Body of pancreas (tissue), 4 donors: Measurements from ENCODE around the gene SLC66A1. TPM values are rescaled to one million over a fixed set of nuclear protein-coding genes. Genes with fewer than 3 reads are reported as not detected.
A peak's percentile ranks its signal among the peaks of the same experiment; 100 is the strongest.

Source experiments
- ATAC-seq: fragments of 150-250 bp; one replicate; pipeline ENCODE4 v1.9.1; 2016
- DNase-seq, 4 donors: peaks; one replicate each; pipeline ENCODE4 v3.0.0-alpha.2; 2019
- H3K27ac ChIP-seq, 4 donors: fragments of 200-600 bp; sonication (generic); 1 replicate in 3 of 4; 2 replicates in 1 of 4; pipeline versions ENCODE4 v1.5.1 to v1.6.1; 2016 to 2019; ENCODE audit warnings: mild to moderate bottlenecking in 1 of 4, mixed read lengths in 1 of 4, moderate library complexity in 1 of 4
- H3K27me3 ChIP-seq, 2 donors: fragments of 200-600 bp; sonication (generic); one replicate each; pipeline ENCODE4 v1.6.0; 2016; ENCODE audit warnings: mild to moderate bottlenecking in 1 of 2
- H3K36me3 ChIP-seq, 2 donors: fragments of 200-600 bp; sonication (generic); replicated peaks in 1 of 2; 2 replicates each; pipeline ENCODE4 v1.5.1; 2016; ENCODE audit warnings: low read depth in 2 of 2; ENCODE audit not compliant: insufficient read depth in 1 of 2
- H3K4me1 ChIP-seq: fragments of 200-600 bp; sonication (generic); one replicate; pipeline ENCODE4 v1.6.0; 2016
- H3K4me3 ChIP-seq, 2 donors: fragments of 200-600 bp; sonication (generic); 1 replicate in 1 of 2; 2 replicates in 1 of 2; pipeline ENCODE4 v1.5.1; 2016 to 2019
- H3K9me3 ChIP-seq, 3 donors: fragments of 200-600 bp; sonication (generic); 1 replicate in 2 of 3; 2 replicates in 1 of 3; pipeline ENCODE4 v1.5.1; 2016
- POLR2A ChIP-seq, 3 donors: fragments of 450-650 bp; IDR thresholded peaks; one replicate each; pipeline ENCODE4 v1.6.1; 2016; ENCODE audit warnings: antibody characterized with exemption in 3 of 3, mild to moderate bottlenecking in 2 of 3
- WGBS, 2 donors: methylation state at CpG; one replicate each; pipeline ENCODE4 v1.1.5; 2017; 5-methylcytosine and 5-hydroxymethylcytosine counted together
- intact Hi-C: fragments of 100-400 bp; cut with DNase I; formaldehyde crosslinking; loops from one replicate; pipeline ENCODE4 v1.15.1; 2023
- total RNA-seq, 2 donors: library from RNA; depleted of rRNA; stranded (reverse); fragments of >200 nt; gene quantifications; one replicate each; pipeline ENCODE4 v1.1.0, GENCODE V29; 2016
- TF ChIP-seq, protein P1 (sequence below), 7 experiments: fragments of 450-650 bp in 4 of 7; fragments of 200-600 bp in 3 of 7; sonication (generic) in 3 of 7; IDR thresholded peaks; one replicate each; pipeline ENCODE4 v1.5.1; 2016 to 2019; ENCODE audit warnings: antibody characterized with exemption in 7 of 7

SLC66A1 gene
- total RNA-seq, 2 donors from 2014 or later, result 9.6 to 23.4 TPM

DNA sequence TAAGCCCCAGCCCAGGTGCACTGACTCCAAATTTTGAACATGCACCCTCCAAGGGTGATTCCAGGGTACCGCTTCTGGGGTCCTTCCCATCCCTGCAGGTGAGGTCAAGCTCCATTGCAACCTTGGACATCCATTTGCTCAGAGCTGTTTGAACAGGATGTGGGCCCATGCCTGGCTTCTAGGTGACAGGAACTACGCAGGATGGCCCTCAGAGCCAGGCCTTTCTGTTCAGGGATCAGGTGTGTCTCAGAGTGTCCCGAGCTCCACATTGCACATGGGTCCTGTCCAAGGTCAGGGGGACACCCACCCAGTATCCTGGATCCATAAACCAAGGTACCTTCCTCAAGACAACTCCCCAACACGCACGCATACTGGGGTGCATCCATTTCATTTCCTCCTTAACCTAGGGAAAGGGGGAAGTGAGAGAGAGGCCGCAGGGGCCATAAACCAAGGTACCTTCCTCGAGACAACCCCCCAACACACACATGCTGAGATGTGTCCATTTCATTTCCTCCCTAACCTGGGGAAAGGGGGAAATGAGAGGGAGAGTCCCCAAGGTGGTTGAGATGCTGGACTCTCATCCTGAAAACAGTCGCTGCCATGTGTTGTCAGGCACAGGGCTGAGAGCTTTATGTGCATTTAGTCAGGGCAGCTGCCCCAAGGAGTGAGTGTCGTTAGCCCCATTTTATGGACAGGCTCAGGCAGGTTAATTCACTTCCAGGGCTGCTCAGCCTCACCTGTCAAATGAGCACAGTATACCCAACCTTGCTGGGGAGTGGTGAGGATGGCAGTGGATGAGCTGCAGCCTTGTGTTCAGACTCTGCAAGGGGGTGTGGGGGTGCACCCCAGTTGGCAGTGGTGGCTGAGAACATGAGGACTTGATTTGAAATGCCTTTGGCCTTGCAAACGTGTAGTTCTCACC is 2.1 kb downstream of the SLC66A1 start:
- no peak for DNase-seq
- Histone ChIP-seq H3K27me3 (no peaks in the 10 kb centered on the region), H3K9me3 (no peaks in the 10 kb centered on the region), H3K4me1 (peaks cover 47% of the 10 kb centered on the region), H3K27ac (no peak overlapping the region), H3K36me3 (no peaks in the 10 kb centered on the region), H3K4me3 (no peak overlapping the region)
- no peak for ATAC-seq
- TF ChIP-seq POLR2A (IDR thresholded peaks at IDR 0.05), result no peak
- TF ChIP-seq, protein P1, sequence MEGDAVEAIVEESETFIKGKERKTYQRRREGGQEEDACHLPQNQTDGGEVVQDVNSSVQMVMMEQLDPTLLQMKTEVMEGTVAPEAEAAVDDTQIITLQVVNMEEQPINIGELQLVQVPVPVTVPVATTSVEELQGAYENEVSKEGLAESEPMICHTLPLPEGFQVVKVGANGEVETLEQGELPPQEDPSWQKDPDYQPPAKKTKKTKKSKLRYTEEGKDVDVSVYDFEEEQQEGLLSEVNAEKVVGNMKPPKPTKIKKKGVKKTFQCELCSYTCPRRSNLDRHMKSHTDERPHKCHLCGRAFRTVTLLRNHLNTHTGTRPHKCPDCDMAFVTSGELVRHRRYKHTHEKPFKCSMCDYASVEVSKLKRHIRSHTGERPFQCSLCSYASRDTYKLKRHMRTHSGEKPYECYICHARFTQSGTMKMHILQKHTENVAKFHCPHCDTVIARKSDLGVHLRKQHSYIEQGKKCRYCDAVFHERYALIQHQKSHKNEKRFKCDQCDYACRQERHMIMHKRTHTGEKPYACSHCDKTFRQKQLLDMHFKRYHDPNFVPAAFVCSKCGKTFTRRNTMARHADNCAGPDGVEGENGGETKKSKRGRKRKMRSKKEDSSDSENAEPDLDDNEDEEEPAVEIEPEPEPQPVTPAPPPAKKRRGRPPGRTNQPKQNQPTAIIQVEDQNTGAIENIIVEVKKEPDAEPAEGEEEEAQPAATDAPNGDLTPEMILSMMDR (IDR thresholded peaks at IDR 0.05), result no peak
- WGBS, 2 donors, result 80 to 86% methylated on average over 9 to 10 of the region's 10 CpGs
- intact Hi-C loops, result no loop called here

DNA sequence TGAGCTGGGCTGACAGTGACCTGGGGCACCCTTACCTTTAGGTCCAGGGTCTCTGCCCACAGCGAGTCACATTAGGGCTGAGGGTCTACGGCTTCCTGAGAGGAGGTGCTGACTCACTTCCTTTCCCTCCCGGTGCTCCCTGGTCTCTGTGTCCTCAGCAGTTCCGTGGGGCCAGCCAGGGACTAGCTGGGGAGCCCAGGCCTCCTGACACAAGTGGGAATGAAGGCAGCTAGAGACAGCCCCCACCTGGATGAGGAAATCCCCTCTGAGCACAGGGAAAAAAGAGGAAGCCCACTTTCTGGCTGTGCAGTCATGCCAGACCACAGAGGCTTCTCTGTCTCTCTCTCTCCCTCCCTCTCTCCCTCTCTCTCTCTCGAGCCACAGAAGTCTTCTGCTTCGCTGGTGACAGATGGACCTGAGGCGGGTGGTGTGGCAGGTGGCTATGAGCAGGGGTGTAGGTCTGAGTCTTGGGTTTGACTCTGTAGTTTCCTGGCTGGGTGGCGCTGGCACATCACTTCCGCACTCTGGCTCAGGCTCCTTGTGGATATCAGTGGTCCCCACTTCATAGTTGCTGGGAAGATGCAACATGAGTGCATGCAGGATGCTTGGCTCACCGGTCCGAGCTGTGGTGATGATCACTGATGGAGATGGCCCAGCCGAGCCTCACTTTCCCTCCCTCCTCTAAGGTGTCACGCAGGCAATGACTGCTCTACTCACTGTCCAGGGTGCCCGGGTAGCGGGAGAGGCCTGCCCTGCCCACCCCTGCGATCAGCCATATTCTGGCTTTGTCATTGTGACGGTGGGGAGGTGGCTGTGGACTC is 3.5 kb downstream of the SLC66A1 start:
- intact Hi-C loops, result no loop called here
- Histone ChIP-seq H3K4me1 (peaks cover 39% of the 10 kb centered on the region), H3K36me3 (no peaks in the 10 kb centered on the region), H3K27ac (no peak overlapping the region), H3K27me3 (no peaks in the 10 kb centered on the region), H3K9me3 (no peaks in the 10 kb centered on the region), H3K4me3 (no peak overlapping the region)
- TF ChIP-seq, protein P1 (IDR thresholded peaks at IDR 0.05), result no peak
- no peak for TF ChIP-seq POLR2A (IDR thresholded peaks at IDR 0.05)
- WGBS, 2 donors, result 70 to 72% methylated on average over 4 to 16 of the region's 17 CpGs
- DNase-seq (peak in 1 of 4 donors; percentile 28), ATAC-seq (no peak)

DNA sequence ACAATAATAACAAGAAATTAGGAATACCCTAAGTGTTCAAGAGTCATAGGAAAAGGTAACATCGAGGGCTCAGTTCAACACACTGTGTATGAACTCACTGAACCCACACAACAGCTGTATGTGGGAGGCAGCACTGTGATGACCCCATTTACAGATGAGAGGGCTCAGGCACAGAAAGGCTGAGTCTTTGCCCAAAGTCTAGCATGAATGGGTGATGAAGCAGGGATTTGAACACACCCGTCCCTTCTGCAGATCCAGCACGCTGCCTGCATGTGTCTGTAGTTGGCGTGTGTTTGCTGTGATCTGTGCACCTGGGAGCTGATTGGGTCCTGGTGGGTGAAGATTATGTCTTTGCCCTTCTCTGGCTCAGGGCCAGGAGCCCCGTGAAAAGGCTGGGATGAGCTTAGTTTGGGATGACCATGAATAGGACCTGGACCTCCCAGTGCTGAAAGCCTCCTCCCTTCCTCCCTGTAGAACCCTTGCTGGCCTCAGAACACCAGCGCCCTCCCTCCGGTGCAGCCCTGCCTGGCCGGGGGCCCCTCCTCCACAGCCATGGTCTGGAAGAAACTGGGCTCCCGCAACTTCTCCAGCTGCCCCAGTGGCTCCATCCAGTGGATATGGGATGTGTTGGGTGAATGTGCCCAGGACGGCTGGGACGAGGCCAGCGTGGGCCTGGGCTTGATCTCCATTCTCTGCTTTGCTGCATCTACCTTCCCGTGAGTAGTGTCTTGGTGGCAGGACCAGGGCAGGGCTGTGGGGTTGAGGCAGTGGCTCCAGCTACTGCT is 5.2 kb downstream of the SLC66A1 start:
- no peaks in the 10 kb centered on the region for H3K27me3 ChIP-seq
- no peaks in the 10 kb centered on the region for H3K36me3 ChIP-seq
- no peak for ATAC-seq
- WGBS, 2 donors, result 84 to 88% methylated on average over 9 to 13 of the region's 13 CpGs
- no peaks in the 10 kb centered on the region for H3K9me3 ChIP-seq
- peaks cover 28% of the 10 kb centered on the region for H3K4me1 ChIP-seq
- intact Hi-C loops, result no loop called here
- no peak overlapping the region for H3K27ac ChIP-seq
- TF ChIP-seq, protein P1 (IDR thresholded peaks at IDR 0.05), result no peak
- TF ChIP-seq POLR2A (IDR thresholded peaks at IDR 0.05), result no peak
- DNase-seq, result no peak
- H3K4me3 ChIP-seq, result no peak overlapping the region

DNA sequence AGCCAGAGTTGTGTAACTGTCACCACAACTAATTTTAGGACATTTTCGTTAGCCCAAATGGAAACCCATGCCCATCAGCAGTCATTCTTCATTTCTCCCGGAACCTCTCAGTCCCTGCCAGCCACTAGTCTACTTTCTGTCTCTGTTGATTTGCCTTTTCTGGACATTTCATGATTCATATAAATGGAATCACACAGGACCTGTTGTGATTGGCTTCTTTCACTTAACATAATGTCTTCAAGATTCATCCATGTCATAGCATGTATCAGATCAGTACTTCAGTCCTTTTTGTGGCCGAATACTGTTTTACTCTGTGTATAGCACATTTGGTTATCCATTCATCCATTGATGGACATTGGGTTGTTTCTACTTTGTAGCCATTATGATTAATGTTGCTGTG is 7.1 kb downstream of the SLC66A1 start:
- DNase-seq, result no peak
- intact Hi-C loops, result no loop called here

More for the DNA sequence above, 7.1 kb downstream of the SLC66A1 start:
- WGBS, 2 donors, result 83 to 91% methylated on average over 3 of the region's 3 CpGs
- H3K27ac ChIP-seq, result no peak overlapping the region
- no peaks in the 10 kb centered on the region for H3K36me3 ChIP-seq
- TF ChIP-seq POLR2A (IDR thresholded peaks at IDR 0.05), result no peak
- TF ChIP-seq, protein P1 (IDR thresholded peaks at IDR 0.05), result no peak
- H3K4me1 ChIP-seq, result peaks cover 11% of the 10 kb centered on the region
- H3K4me3 ChIP-seq, result no peak overlapping the region
- no peak for ATAC-seq
- H3K27me3 ChIP-seq, result no peaks in the 10 kb centered on the region
- no peaks in the 10 kb centered on the region for H3K9me3 ChIP-seq
